Stimulated activated naive CD8-positive, alpha-beta T cell treated with anti-CD3 and anti-CD28 coated beads, Interleukin-15, Interleukin-2, amounts not matched to agents 100 ng/mL and 50 ng/mL, for 24 hours (primary cell): ENCODE data around the gene NR6A1.
A peak's percentile ranks its signal among the peaks of the same experiment; 100 is the strongest.

Experiments
- H3K27ac Mint-ChIP-seq: one replicate; pipeline ENCODE4 v1.8.0; 2021; ENCODE audit warnings: mild to moderate bottlenecking, mixed read lengths
- H3K27me3 Mint-ChIP-seq: one replicate; pipeline ENCODE4 v1.8.0; 2021; ENCODE audit warnings: mixed read lengths
- H3K36me3 Mint-ChIP-seq: one replicate; pipeline ENCODE4 v1.8.0; 2021; ENCODE audit warnings: low read depth, mixed read lengths
- H3K4me1 Mint-ChIP-seq: one replicate; pipeline ENCODE4 v1.8.0; 2021; ENCODE audit warnings: low read depth, mixed read lengths
- H3K4me3 Mint-ChIP-seq: one replicate; pipeline ENCODE4 v1.8.0; 2021; ENCODE audit warnings: mild to moderate bottlenecking, mixed read lengths
- H3K9me3 Mint-ChIP-seq: one replicate; pipeline ENCODE4 v1.8.0; 2021; ENCODE audit warnings: mixed read lengths

NR6A1 gene

GRCh38 chr9:124664143-124664542, 107.0 kb downstream of the NR6A1 start:
- no peak overlapping the region for H3K27ac Mint-ChIP-seq
- no peak overlapping the region for H3K4me3 Mint-ChIP-seq
- no peaks in the 10 kb centered on the region for H3K9me3 Mint-ChIP-seq
- peaks cover 2% of the 10 kb centered on the region for H3K27me3 Mint-ChIP-seq
- no peaks in the 10 kb centered on the region for H3K36me3 Mint-ChIP-seq
- H3K4me1 Mint-ChIP-seq, result peaks cover 20% of the 10 kb centered on the region

- Mint-ChIP-seq H3K9me3 (no peaks in the 10 kb centered on the region), H3K27ac (no peak overlapping the region), H3K27me3 (peaks cover 2% of the 10 kb centered on the region), H3K4me1 (peaks cover 28% of the 10 kb centered on the region), H3K4me3 (no peak overlapping the region), H3K36me3 (no peaks in the 10 kb centered on the region)
Observed at GRCh38 chr9:124663046-124663961, 107.8 kb downstream of the NR6A1 start.

- H3K36me3 Mint-ChIP-seq, result no peaks in the 10 kb centered on the region
- H3K4me1 Mint-ChIP-seq, result peaks cover 35% of the 10 kb centered on the region
- peaks cover 2% of the 10 kb centered on the region for H3K27me3 Mint-ChIP-seq
- no peak overlapping the region for H3K27ac Mint-ChIP-seq
- H3K4me3 Mint-ChIP-seq, result no peak overlapping the region
- no peaks in the 10 kb centered on the region for H3K9me3 Mint-ChIP-seq
Observed at GRCh38 chr9:124662561-124662960, 108.5 kb downstream of the NR6A1 start.

GRCh38 chr9:124661271-124661670, 109.8 kb downstream of the NR6A1 start:
- Mint-ChIP-seq H3K27me3 (peaks cover 2% of the 10 kb centered on the region), H3K4me3 (no peak overlapping the region), H3K4me1 (peaks cover 35% of the 10 kb centered on the region), H3K36me3 (no peaks in the 10 kb centered on the region), H3K27ac (no peak overlapping the region), H3K9me3 (no peaks in the 10 kb centered on the region)

GRCh38 chr9:124660341-124660801, 110.7 kb downstream of the NR6A1 start:
- Mint-ChIP-seq H3K27ac (no peak overlapping the region), H3K4me1 (peaks cover 35% of the 10 kb centered on the region), H3K36me3 (no peaks in the 10 kb centered on the region), H3K4me3 (peak overlapping the region; percentile 97), H3K27me3 (peaks cover 2% of the 10 kb centered on the region), H3K9me3 (no peaks in the 10 kb centered on the region)

GRCh38 chr9:124659099-124659659, 111.9 kb downstream of the NR6A1 start:
- peaks cover 35% of the 10 kb centered on the region for H3K4me1 Mint-ChIP-seq
- peaks cover 2% of the 10 kb centered on the region for H3K27me3 Mint-ChIP-seq
- H3K9me3 Mint-ChIP-seq, result no peaks in the 10 kb centered on the region
- H3K36me3 Mint-ChIP-seq, result no peaks in the 10 kb centered on the region
- peak overlapping the region; percentile 91 for H3K27ac Mint-ChIP-seq
- peak overlapping the region; percentile 97 for H3K4me3 Mint-ChIP-seq

GRCh38 chr9:124658165-124659017, 112.7 kb downstream of the NR6A1 start:
- Mint-ChIP-seq H3K36me3 (no peaks in the 10 kb centered on the region), H3K27ac (peak overlapping the region; percentile 91), H3K9me3 (no peaks in the 10 kb centered on the region), H3K4me1 (peaks cover 35% of the 10 kb centered on the region), H3K27me3 (peaks cover 2% of the 10 kb centered on the region), H3K4me3 (peak overlapping the region; percentile 97)

- Mint-ChIP-seq H3K27me3 (peaks cover 2% of the 10 kb centered on the region), H3K4me1 (peaks cover 35% of the 10 kb centered on the region), H3K4me3 (no peak overlapping the region), H3K9me3 (no peaks in the 10 kb centered on the region), H3K36me3 (no peaks in the 10 kb centered on the region), H3K27ac (no peak overlapping the region)
Observed at GRCh38 chr9:124657516-124657915, 113.6 kb downstream of the NR6A1 start.

GRCh38 chr9:124654431-124654830, 116.7 kb downstream of the NR6A1 start:
- Mint-ChIP-seq H3K27me3 (no peaks in the 10 kb centered on the region), H3K36me3 (no peaks in the 10 kb centered on the region), H3K4me3 (no peak overlapping the region), H3K4me1 (peaks cover 18% of the 10 kb centered on the region), H3K9me3 (no peaks in the 10 kb centered on the region), H3K27ac (no peak overlapping the region)

- no peak overlapping the region for H3K27ac Mint-ChIP-seq
- no peaks in the 10 kb centered on the region for H3K9me3 Mint-ChIP-seq
- no peak overlapping the region for H3K4me3 Mint-ChIP-seq
- no peaks in the 10 kb centered on the region for H3K36me3 Mint-ChIP-seq
- no peaks in the 10 kb centered on the region for H3K27me3 Mint-ChIP-seq
- peaks cover 2% of the 10 kb centered on the region for H3K4me1 Mint-ChIP-seq
Observed at GRCh38 chr9:124652615-124653393, 118.3 kb downstream of the NR6A1 start.

GRCh38 chr9:124652203-124652602, 118.9 kb downstream of the NR6A1 start:
- H3K27me3 Mint-ChIP-seq, result no peaks in the 10 kb centered on the region
- H3K9me3 Mint-ChIP-seq, result no peaks in the 10 kb centered on the region
- H3K36me3 Mint-ChIP-seq, result no peaks in the 10 kb centered on the region
- H3K27ac Mint-ChIP-seq, result no peak overlapping the region
- H3K4me1 Mint-ChIP-seq, result no peaks in the 10 kb centered on the region
- H3K4me3 Mint-ChIP-seq, result no peak overlapping the region

GRCh38 chr9:124645274-124645673, 125.8 kb downstream of the NR6A1 start:
- no peaks in the 10 kb centered on the region for H3K36me3 Mint-ChIP-seq
- no peak overlapping the region for H3K4me3 Mint-ChIP-seq
- H3K27ac Mint-ChIP-seq, result no peak overlapping the region
- no peaks in the 10 kb centered on the region for H3K4me1 Mint-ChIP-seq
- peaks cover 9% of the 10 kb centered on the region for H3K9me3 Mint-ChIP-seq
- no peaks in the 10 kb centered on the region for H3K27me3 Mint-ChIP-seq

- Mint-ChIP-seq H3K4me1 (no peaks in the 10 kb centered on the region), H3K27ac (no peak overlapping the region), H3K9me3 (peaks cover under 1% of the 10 kb centered on the region), H3K4me3 (no peak overlapping the region), H3K36me3 (no peaks in the 10 kb centered on the region), H3K27me3 (peaks cover 7% of the 10 kb centered on the region)
Observed at GRCh38 chr9:124639637-124640036, 131.5 kb downstream of the NR6A1 start.

- Mint-ChIP-seq H3K4me3 (no peak overlapping the region), H3K36me3 (no peaks in the 10 kb centered on the region), H3K27ac (no peak overlapping the region), H3K27me3 (peaks cover 7% of the 10 kb centered on the region), H3K9me3 (no peaks in the 10 kb centered on the region), H3K4me1 (no peaks in the 10 kb centered on the region)
Observed at GRCh38 chr9:124635285-124635684, 135.8 kb downstream of the NR6A1 start.
